NOMO-1 treated with DMSO at 0.1 percent for 48 hours (cell line): ENCODE results near the gene AMBRA1.
"Not testable (repeated sequence)": the region's sequence is repeated elsewhere in the genome, so short reads cannot be mapped to it uniquely, and the experiment has no call there.

ENCODE experiments used
- DNase-seq: peaks from one replicate; lab custom pipeline; 2025; ENCODE audit not compliant: unreplicated experiment; lab: John Stamatoyannopoulos, UW

The AMBRA1 gene

GRCh38 chr11:46373787-46374740, 219.8 kb downstream of the AMBRA1 start:
- no peak for DNase-seq

GRCh38 chr11:46372501-46372900, 221.3 kb downstream of the AMBRA1 start:
- not testable (repeated sequence) for DNase-seq

DNA sequence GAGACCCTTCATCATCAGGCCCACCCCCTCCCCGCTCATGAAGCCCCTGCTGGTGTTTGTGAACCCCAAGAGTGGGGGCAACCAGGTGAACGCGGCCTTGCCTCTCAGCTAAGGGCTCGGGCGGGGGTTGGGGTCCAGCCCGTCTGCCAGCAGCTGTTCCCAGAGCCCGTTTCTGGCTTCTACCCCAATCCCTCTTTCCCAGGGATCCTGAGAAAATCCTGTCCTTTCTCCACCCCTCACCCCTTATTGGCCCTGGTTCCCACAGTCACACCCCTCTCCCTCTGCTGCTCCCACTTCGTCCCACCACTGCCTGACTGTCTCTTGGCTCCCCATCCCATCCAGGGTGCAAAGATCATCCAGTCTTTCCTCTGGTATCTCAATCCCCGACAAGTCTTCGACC, 221.7 kb downstream of the AMBRA1 start:
- DNase-seq: no peak

GRCh38 chr11:46371262-46371661, 222.6 kb downstream of the AMBRA1 start:
- DNase-seq: not testable (repeated sequence)

DNA sequence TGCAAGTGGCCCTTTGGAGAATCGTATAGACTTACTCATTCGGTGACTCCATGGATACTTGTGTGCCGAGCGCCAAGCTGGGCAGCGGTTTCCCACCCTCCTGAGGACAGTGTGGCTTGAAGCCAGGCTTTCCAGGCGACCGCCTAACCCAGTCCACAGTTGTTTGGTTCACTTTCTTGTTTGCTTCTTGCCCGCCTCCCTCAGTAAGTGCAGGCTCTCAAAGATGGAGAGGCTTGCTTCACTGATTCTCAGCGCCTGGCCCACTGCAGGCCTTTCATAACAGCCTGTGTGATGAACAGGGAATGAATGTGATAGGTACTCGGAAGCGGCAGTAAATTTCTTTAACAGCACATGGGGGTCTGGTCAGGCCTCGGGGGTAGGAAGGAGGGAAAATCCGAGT, 223.6 kb downstream of the AMBRA1 start:
- no peak for DNase-seq

DNA sequence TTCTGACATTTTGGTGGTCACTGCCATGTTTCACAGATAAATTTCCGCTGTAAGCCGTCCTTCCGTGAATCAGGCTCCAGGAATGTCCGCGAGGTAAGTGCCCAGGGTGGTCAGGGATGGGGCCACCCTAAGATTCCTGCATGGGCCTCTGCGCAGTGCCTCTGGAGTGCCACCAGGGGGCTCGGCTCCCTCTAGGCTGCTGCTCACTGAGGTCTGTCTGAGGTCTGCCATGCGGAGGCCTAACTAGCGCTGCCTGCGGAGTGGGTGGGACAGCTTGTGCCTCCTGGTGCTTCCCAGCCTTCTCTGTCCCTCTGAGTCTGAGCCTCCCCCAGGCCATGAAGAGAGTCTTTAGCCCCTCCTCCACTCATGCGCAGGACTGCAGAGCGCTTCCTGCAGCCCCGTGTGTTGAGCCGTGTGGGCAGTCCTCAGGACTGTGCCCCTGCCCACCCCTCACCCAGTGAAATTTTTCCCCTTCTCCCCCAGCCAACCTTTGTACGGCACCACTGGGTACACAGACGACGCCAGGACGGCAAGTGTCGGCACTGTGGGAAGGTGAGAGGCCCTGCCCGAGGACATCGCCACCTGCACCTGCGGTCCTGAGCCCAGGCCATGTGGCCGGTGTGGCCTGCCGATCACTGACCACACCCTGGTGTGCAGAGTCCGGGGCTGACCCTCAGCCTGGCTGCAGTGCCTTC, 224.2 kb downstream of the AMBRA1 start:
- DNase-seq: peak; percentile 27

- no peak for DNase-seq
Observed at GRCh38 chr11:46367916-46368267, 225.9 kb downstream of the AMBRA1 start.

GRCh38 chr11:46367244-46367915, 226.4 kb downstream of the AMBRA1 start:
- peak; percentile 37 for DNase-seq

GRCh38 chr11:46366661-46367161, 227.1 kb downstream of the AMBRA1 start:
- no peak for DNase-seq

- no peak for DNase-seq
Observed at GRCh38 chr11:46366260-46366659, 227.6 kb downstream of the AMBRA1 start.

DNA sequence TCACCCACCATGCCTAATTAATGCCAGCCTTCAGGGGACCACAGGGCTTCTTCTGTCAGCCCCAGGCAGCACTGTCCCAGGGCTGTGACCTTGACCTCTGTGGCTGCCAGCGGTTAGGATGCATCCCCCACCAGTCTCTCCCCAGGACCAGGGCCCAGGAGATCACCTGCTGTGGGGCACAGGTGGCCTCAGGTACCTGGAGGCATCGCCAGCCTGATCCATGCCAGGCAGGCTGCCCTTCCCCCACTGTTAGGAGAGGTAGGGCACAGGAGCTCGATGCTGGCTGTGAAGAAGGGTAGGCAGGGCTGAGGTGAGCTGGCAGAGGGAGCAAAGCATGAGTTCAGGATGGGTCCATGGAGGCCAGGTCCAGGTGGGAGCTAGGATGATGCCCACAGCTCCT, 229.0 kb downstream of the AMBRA1 start:
- no peak for DNase-seq

DNA sequence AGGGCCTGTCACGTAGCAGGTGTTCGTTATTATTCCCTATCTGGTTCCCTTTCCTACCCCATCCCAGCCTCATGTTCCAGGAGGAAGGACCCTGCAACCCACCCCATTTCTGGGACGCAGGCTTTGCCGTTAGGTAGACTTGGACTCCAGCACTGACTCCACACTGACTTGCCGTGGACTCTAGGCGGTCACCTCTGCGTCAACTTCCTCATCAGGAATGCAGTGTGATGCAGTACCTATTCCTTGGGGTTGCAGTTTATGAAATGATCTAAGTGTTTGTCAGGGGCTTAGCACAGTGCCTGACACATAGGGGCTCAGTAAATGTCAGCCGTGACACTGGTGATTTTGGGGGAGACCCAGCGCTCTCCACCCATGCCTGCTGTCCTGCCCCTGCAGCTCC, 229.8 kb downstream of the AMBRA1 start:
- no peak for DNase-seq

GRCh38 chr11:46363455-46364005, 230.3 kb downstream of the AMBRA1 start:
- DNase-seq: no peak

- peak; percentile 70 for DNase-seq
Observed at GRCh38 chr11:46363031-46363407, 230.8 kb downstream of the AMBRA1 start.

GRCh38 chr11:46362156-46363030, 231.4 kb downstream of the AMBRA1 start:
- DNase-seq: no peak

- DNase-seq: peak; percentile 87
Observed at GRCh38 chr11:46361283-46362155, 232.3 kb downstream of the AMBRA1 start.

DNA sequence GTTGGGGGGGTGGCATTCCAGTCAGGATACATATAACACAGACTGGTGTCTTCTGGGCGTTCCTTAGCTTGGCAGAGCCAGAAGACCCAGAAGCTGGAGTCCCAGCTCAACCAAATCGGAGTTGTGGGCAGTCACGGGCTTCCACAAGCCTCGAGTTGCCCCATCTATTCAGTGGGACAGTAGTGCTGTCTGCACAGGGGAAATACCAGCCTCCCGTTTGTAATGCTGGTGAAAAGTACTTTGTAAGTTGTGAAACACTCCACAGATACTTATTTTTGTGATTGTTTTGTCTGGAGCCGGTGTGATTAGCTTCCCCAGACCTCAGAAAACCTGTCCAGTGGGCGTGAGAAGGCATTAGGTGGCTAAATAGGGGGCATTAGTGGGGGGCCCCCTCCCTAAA, 232.9 kb downstream of the AMBRA1 start:
- DNase-seq: peak; percentile 65

GRCh38 chr11:46359953-46360352, 233.9 kb downstream of the AMBRA1 start:
- DNase-seq: no peak

- peak; percentile 44 for DNase-seq
Observed at GRCh38 chr11:46357483-46357936, 236.3 kb downstream of the AMBRA1 start.
